Ectodermal cell (in vitro differentiated cells): ENCODE data around the gene POLD2.

Experiments used
- H3K27ac ChIP-seq: 2 replicates; pipeline ENCODE4 v1.7.0; 2013; ENCODE audit warnings: mild to moderate bottlenecking, low read depth, low read length; ENCODE audit not compliant: insufficient read depth, poor library complexity, severe bottlenecking
- H3K27me3 ChIP-seq: 2 replicates; pipeline ENCODE4 v1.7.0; 2013; ENCODE audit warnings: mild to moderate bottlenecking, low read length; ENCODE audit not compliant: insufficient read depth, control insufficient read depth, poor library complexity, severe bottlenecking
- H3K36me3 ChIP-seq: one replicate; pipeline ENCODE4 v1.7.0; 2013; ENCODE audit warnings: low read length; ENCODE audit not compliant: control insufficient read depth, insufficient read depth
- H3K4me1 ChIP-seq: one replicate; pipeline ENCODE4 v1.7.0; 2013; ENCODE audit warnings: low read length; ENCODE audit not compliant: control insufficient read depth, insufficient read depth
- H3K4me3 ChIP-seq: 2 replicates; pipeline ENCODE4 v1.7.0; 2013; ENCODE audit warnings: low read depth, low read length, control low read depth; ENCODE audit not compliant: insufficient read depth
- H3K9me3 ChIP-seq: 2 replicates; pipeline ENCODE4 v1.7.0; 2013; ENCODE audit warnings: mild to moderate bottlenecking, low read length, moderate library complexity; ENCODE audit not compliant: control insufficient read depth
- WGBS, 2 experiments: methylation state at CpG; one replicate each; pipeline ENCODE4 v1.1.7; 2013; ENCODE audit warnings: missing lambda C conversion rate in 2 of 2; 5-methylcytosine and 5-hydroxymethylcytosine counted together

The POLD2 gene

GRCh38 chr7:44122529-44122928 lies 819 bp downstream of the POLD2 start:
- WGBS, 2 experiments = 24 to 25% methylated on average over 1 of the region's 1 CpG
- H3K4me1 ChIP-seq = peaks cover 3% of the 10 kb centered on the region
- H3K27ac ChIP-seq = no peak overlapping the region
- no peaks in the 10 kb centered on the region for H3K9me3 ChIP-seq
- peaks cover 13% of the 10 kb centered on the region for H3K27me3 ChIP-seq
- H3K36me3 ChIP-seq = peaks cover 7% of the 10 kb centered on the region
- peak overlapping the region; percentile 81 for H3K4me3 ChIP-seq

GRCh38 chr7:44121761-44122420 lies 1.5 kb downstream of the POLD2 start:
- 93 to 96% methylated on average over 12 of the region's 12 CpGs for whole genome bisulfite sequencing, 2 experiments
- no peak overlapping the region for H3K4me3 ChIP-seq

GRCh38 chr7:44120395-44120794 lies 3.0 kb downstream of the POLD2 start:
- H3K27ac ChIP-seq = no peak overlapping the region
- peaks cover 3% of the 10 kb centered on the region for H3K4me1 ChIP-seq
- peaks cover 12% of the 10 kb centered on the region for H3K36me3 ChIP-seq
- no peak overlapping the region for H3K4me3 ChIP-seq
- no peaks in the 10 kb centered on the region for H3K9me3 ChIP-seq
- WGBS, 2 experiments = 91 to 93% methylated on average over 6 of the region's 6 CpGs
- H3K27me3 ChIP-seq = peaks cover 13% of the 10 kb centered on the region

More at GRCh38 chr7:44121761-44122420, 1.5 kb downstream of the POLD2 start:
- Histone ChIP-seq H3K27me3 (peaks cover 13% of the 10 kb centered on the region), H3K27ac (no peak overlapping the region), H3K9me3 (no peaks in the 10 kb centered on the region), H3K36me3 (peaks cover 7% of the 10 kb centered on the region), H3K4me1 (peaks cover 3% of the 10 kb centered on the region)

GRCh38 chr7:44119829-44120380 lies 3.4 kb downstream of the POLD2 start:
- Histone ChIP-seq H3K27me3 (peaks cover 9% of the 10 kb centered on the region), H3K36me3 (peaks cover 12% of the 10 kb centered on the region), H3K9me3 (no peaks in the 10 kb centered on the region), H3K4me3 (no peak overlapping the region), H3K4me1 (peaks cover 3% of the 10 kb centered on the region), H3K27ac (no peak overlapping the region)
- WGBS, 2 experiments = 96 to 97% methylated on average over 8 of the region's 8 CpGs

- Histone ChIP-seq H3K4me1 (peaks cover 3% of the 10 kb centered on the region), H3K27ac (no peak overlapping the region), H3K9me3 (no peaks in the 10 kb centered on the region), H3K4me3 (no peak overlapping the region), H3K27me3 (no peaks in the 10 kb centered on the region), H3K36me3 (peaks cover 14% of the 10 kb centered on the region)
- 94 to 96% methylated on average over 13 of the region's 13 CpGs for WGBS, 2 experiments
Observed at GRCh38 chr7:44117801-44118429, 5.4 kb downstream of the POLD2 start.

- Histone ChIP-seq H3K27ac (no peak overlapping the region), H3K4me3 (no peak overlapping the region), H3K4me1 (peaks cover 1% of the 10 kb centered on the region), H3K27me3 (no peaks in the 10 kb centered on the region), H3K36me3 (peaks cover 18% of the 10 kb centered on the region), H3K9me3 (no peaks in the 10 kb centered on the region)
- 94 to 96% methylated on average over 25 of the region's 25 CpGs for WGBS, 2 experiments
Observed at GRCh38 chr7:44116789-44117666, 6.3 kb downstream of the POLD2 start.

GRCh38 chr7:44116087-44116788 lies 7.1 kb downstream of the POLD2 start:
- no peaks in the 10 kb centered on the region for H3K4me1 ChIP-seq
- no peaks in the 10 kb centered on the region for H3K27me3 ChIP-seq
- H3K4me3 ChIP-seq = no peak overlapping the region
- H3K27ac ChIP-seq = no peak overlapping the region
- peaks cover 18% of the 10 kb centered on the region for H3K36me3 ChIP-seq
- H3K9me3 ChIP-seq = no peaks in the 10 kb centered on the region
- WGBS, 2 experiments = 91 to 92% methylated on average over 17 of the region's 17 CpGs

- 94 to 95% methylated on average over 12 of the region's 12 CpGs for WGBS, 2 experiments
- no peaks in the 10 kb centered on the region for H3K27me3 ChIP-seq
- no peaks in the 10 kb centered on the region for H3K9me3 ChIP-seq
- H3K36me3 ChIP-seq = peaks cover 18% of the 10 kb centered on the region
- H3K4me3 ChIP-seq = no peak overlapping the region
- H3K27ac ChIP-seq = no peak overlapping the region
- no peaks in the 10 kb centered on the region for H3K4me1 ChIP-seq
Observed at GRCh38 chr7:44114586-44115310, 8.6 kb downstream of the POLD2 start.

GRCh38 chr7:44113764-44114354 lies 9.5 kb downstream of the POLD2 start:
- H3K36me3 ChIP-seq = peaks cover 10% of the 10 kb centered on the region
- WGBS, 2 experiments = 96 to 98% methylated on average over 24 of the region's 24 CpGs
- H3K27me3 ChIP-seq = no peaks in the 10 kb centered on the region
- no peak overlapping the region for H3K27ac ChIP-seq
- no peaks in the 10 kb centered on the region for H3K9me3 ChIP-seq
- H3K4me3 ChIP-seq = no peak overlapping the region
- H3K4me1 ChIP-seq = no peaks in the 10 kb centered on the region
